SU-DHL-6 (cell line): ENCODE measurements around the gene ELMO1.

Experiments
- H2AFZ ChIP-seq: fragments of 200-600 bp; sonication (generic); 2 replicates; pipeline ENCODE4 v1.6.1; 2014; ENCODE audit warnings: low read depth, mild to moderate bottlenecking, moderate library complexity, mixed read lengths, antibody characterized with exemption, low read length; ENCODE audit not compliant: severe bottlenecking
- H3F3A ChIP-seq: fragments of 200-600 bp; shearing (Covaris generic); 2 replicates; pipeline ENCODE4 v1.6.0; 2016; ENCODE audit warnings: antibody characterized with exemption, mild to moderate bottlenecking; ENCODE audit not compliant: insufficient read depth
- H3K27ac ChIP-seq: fragments of 200-600 bp; sonication (generic); 2 replicates; pipeline ENCODE4 v1.5.1; 2016; ENCODE audit warnings: low read depth, mild to moderate bottlenecking, low read length, moderate library complexity, mixed read lengths
- H3K27me3 ChIP-seq: fragments of 200-600 bp; sonication (generic), shearing (Covaris generic); 2 replicates; pipeline ENCODE4 v1.6.0; 2014; ENCODE audit warnings: mild to moderate bottlenecking, low read length
- H3K36me3 ChIP-seq: fragments of 200-600 bp; sonication (generic); 2 replicates; pipeline ENCODE4 v1.6.1; 2014; ENCODE audit warnings: mild to moderate bottlenecking, low read length, mixed read lengths
- H3K4me2 ChIP-seq: fragments of 300-600, 200-600 bp; shearing (Covaris generic), sonication (generic); 2 replicates; pipeline ENCODE4 v1.6.0; 2014; ENCODE audit warnings: low read length, low read depth, mild to moderate bottlenecking; ENCODE audit not compliant: poor library complexity, severe bottlenecking
- H3K4me3 ChIP-seq: fragments of 200-600 bp; sonication (generic); 2 replicates; pipeline ENCODE4 v1.5.1; 2014; ENCODE audit warnings: antibody characterized with exemption, low read length, mild to moderate bottlenecking, mixed read lengths; ENCODE audit not compliant: insufficient read depth, poor library complexity, severe bottlenecking
- H3K79me2 ChIP-seq: fragments of 200-600 bp; sonication (generic); 2 replicates; pipeline ENCODE4 v1.6.1; 2014; ENCODE audit warnings: mild to moderate bottlenecking, low read length, moderate library complexity; ENCODE audit not compliant: insufficient read depth
- H3K9ac ChIP-seq: fragments of 200-600 bp; sonication (generic); 2 replicates; pipeline ENCODE4 v1.7.0; 2014; ENCODE audit warnings: mild to moderate bottlenecking, low read length
- H3K9me2 ChIP-seq: fragments of 200-600 bp; sonication (generic); replicated peaks from 2 replicates; pipeline ENCODE4 v1.6.1; 2014; ENCODE audit warnings: low read length; ENCODE audit not compliant: insufficient read depth
- H3K9me3 ChIP-seq: fragments of 200-600 bp; sonication (generic); 2 replicates; pipeline ENCODE4 v1.6.1; 2014; ENCODE audit warnings: low read length, mixed read lengths; ENCODE audit not compliant: insufficient read depth
- H4K20me1 ChIP-seq: fragments of 200-600 bp; sonication (generic); 2 replicates; pipeline ENCODE4 v1.6.1; 2014; ENCODE audit warnings: low read depth, mild to moderate bottlenecking, antibody characterized with exemption, low read length, moderate library complexity, mixed read lengths
- CTCF ChIP-seq: fragments of 200-600 bp; sonication (generic); IDR thresholded peaks from one replicate; pipeline ENCODE4 v1.5.1; 2017; ENCODE audit warnings: antibody characterized with exemption, mild to moderate bottlenecking, low read length, moderate library complexity; ENCODE audit not compliant: insufficient read depth, poor library complexity, severe bottlenecking
- EZH2phosphoT487 ChIP-seq: fragments of 200-600 bp; sonication (generic), shearing (Covaris generic); conservative IDR thresholded peaks from 2 replicates; pipeline ENCODE4 v1.6.1; 2018; ENCODE audit warnings: mild to moderate bottlenecking, antibody characterized with exemption, low read length, moderate library complexity, mixed read lengths

The ELMO1 gene

GRCh38 chr7:36844374-36844773, 604.3 kb downstream of the ELMO1 start:
- H3K36me3 ChIP-seq, result peaks cover 3% of the 10 kb centered on the region; the same call in 1 of the 2 replicates
- H3K4me3 ChIP-seq, result no peak overlapping the region
- no peaks in the 10 kb centered on the region for H4K20me1 ChIP-seq
- TF ChIP-seq EZH2phosphoT487, result no peak
- no peak for TF ChIP-seq CTCF
- H3F3A ChIP-seq, result no peaks in the 10 kb centered on the region
- no peaks in the 10 kb centered on the region for H3K27me3 ChIP-seq
- H2AFZ ChIP-seq, result no peak overlapping the region
- H3K9ac ChIP-seq, result no peak overlapping the region
- H3K4me2 ChIP-seq, result no peak overlapping the region
- H3K9me2 ChIP-seq, result no peaks in the 10 kb centered on the region
- peaks cover 12% of the 10 kb centered on the region; the same call in 1 of the 2 replicates for H3K9me3 ChIP-seq
- no peaks in the 10 kb centered on the region for H3K79me2 ChIP-seq
- H3K27ac ChIP-seq, result no peak overlapping the region

- no peak overlapping the region for H2AFZ ChIP-seq
Measured at GRCh38 chr7:36840904-36841303, 607.8 kb downstream of the ELMO1 start.

GRCh38 chr7:36838616-36839225, 609.9 kb downstream of the ELMO1 start:
- H3K9me2 ChIP-seq, result no peaks in the 10 kb centered on the region
- no peaks in the 10 kb centered on the region for H4K20me1 ChIP-seq
- H3F3A ChIP-seq, result no peaks in the 10 kb centered on the region
- H2AFZ ChIP-seq, result no peak overlapping the region
- no peak overlapping the region for H3K4me2 ChIP-seq
- no peaks in the 10 kb centered on the region for H3K79me2 ChIP-seq
- no peak overlapping the region for H3K27ac ChIP-seq
- H3K4me3 ChIP-seq, result no peak overlapping the region
- no peak overlapping the region for H3K9ac ChIP-seq
- no peaks in the 10 kb centered on the region for H3K36me3 ChIP-seq
- H3K9me3 ChIP-seq, result no peaks in the 10 kb centered on the region
- TF ChIP-seq CTCF (no peak), EZH2phosphoT487 (no peak)
- H3K27me3 ChIP-seq, result no peaks in the 10 kb centered on the region

More at GRCh38 chr7:36840904-36841303, 607.8 kb downstream of the ELMO1 start:
- no peaks in the 10 kb centered on the region for H3F3A ChIP-seq
- H3K36me3 ChIP-seq, result no peaks in the 10 kb centered on the region
- H3K9me3 ChIP-seq, result no peaks in the 10 kb centered on the region
- TF ChIP-seq CTCF (no peak), EZH2phosphoT487 (no peak)
- no peaks in the 10 kb centered on the region for H3K9me2 ChIP-seq
- no peaks in the 10 kb centered on the region for H3K79me2 ChIP-seq
- H3K27me3 ChIP-seq, result no peaks in the 10 kb centered on the region
- no peak overlapping the region for H3K27ac ChIP-seq
- no peaks in the 10 kb centered on the region for H4K20me1 ChIP-seq
- H3K9ac ChIP-seq, result no peak overlapping the region
- no peak overlapping the region for H3K4me2 ChIP-seq
- H3K4me3 ChIP-seq, result no peak overlapping the region

- Histone ChIP-seq H3K9ac (no peak overlapping the region), H3K9me2 (no peaks in the 10 kb centered on the region), H3K4me3 (no peak overlapping the region), H3K36me3 (no peaks in the 10 kb centered on the region), H3K27ac (no peak overlapping the region), H3F3A (no peaks in the 10 kb centered on the region), H3K79me2 (no peaks in the 10 kb centered on the region), H3K9me3 (no peaks in the 10 kb centered on the region), H3K4me2 (no peak overlapping the region), H3K27me3 (no peaks in the 10 kb centered on the region), H2AFZ (no peak overlapping the region), H4K20me1 (no peaks in the 10 kb centered on the region)
- TF ChIP-seq CTCF (no peak), EZH2phosphoT487 (no peak)
Measured at GRCh38 chr7:36831049-36831448, 617.6 kb downstream of the ELMO1 start.
